HCEC 1CT (cell line): ENCODE data around the gene KCTD2.
"Not testable (repeated sequence)": the region's sequence is repeated elsewhere in the genome, so short reads cannot be mapped to it uniquely, and the experiment has no call there.

Source experiments
- DNase-seq: peaks from one replicate; pipeline ENCODE4 v3.0.0-alpha.2; 2017

KCTD2 gene

GRCh38 chr17:75046407-75047289 lies at the start of gene KCTD2, which contains the start of gene ATP5PD:
KCTD2 (plus strand) TSS chr17:75047225; CDS start chr17:75047251, 26 bp downstream.
ATP5PD (minus strand) TSS chr17:75046969; CDS start chr17:75042650, 4,319 bp downstream.
- peak; percentile 96 for DNase-seq

GRCh38 chr17:74998783-74999182 lies 48.2 kb upstream of the KCTD2 start:
- no peak for DNase-seq

- no peak for DNase-seq
These were observed 47.5 kb upstream of the KCTD2 start for GRCh38 chr17:74999523-74999922.

- no peak for DNase-seq
These were observed 44.8 kb upstream of the KCTD2 start for GRCh38 chr17:75001915-75002843.

- no peak for DNase-seq
These were observed 43.7 kb upstream of the KCTD2 start for GRCh38 chr17:75003070-75003956.

- DNase-seq, result no peak
These were observed 43.1 kb upstream of the KCTD2 start for GRCh38 chr17:75003957-75004355.

GRCh38 chr17:75004371-75004770 lies 42.7 kb upstream of the KCTD2 start:
- no peak for DNase-seq

GRCh38 chr17:75005291-75005690 lies 41.7 kb upstream of the KCTD2 start:
- DNase-seq, result no peak

- not testable (repeated sequence) for DNase-seq
These were observed 40.9 kb upstream of the KCTD2 start for GRCh38 chr17:75006084-75006483.

- DNase-seq, result no peak
These were observed 40.4 kb upstream of the KCTD2 start for GRCh38 chr17:75006653-75007052.

- no peak for DNase-seq
These were observed 38.7 kb upstream of the KCTD2 start for GRCh38 chr17:75008373-75008772.

GRCh38 chr17:75009139-75009724 lies 37.8 kb upstream of the KCTD2 start:
- no peak for DNase-seq

- DNase-seq, result peak; percentile 25
These were observed 36.2 kb upstream of the KCTD2 start for GRCh38 chr17:75010683-75011400.

GRCh38 chr17:75011401-75012095 lies 35.5 kb upstream of the KCTD2 start:
- peak; percentile 67 for DNase-seq

- no peak for DNase-seq
These were observed 35.0 kb upstream of the KCTD2 start for GRCh38 chr17:75012096-75012345.

- peak; percentile 89 for DNase-seq
These were observed 34.5 kb upstream of the KCTD2 start, which contains the start of gene MRPL58 for GRCh38 chr17:75012346-75013091. MRPL58 (plus strand) TSS chr17:75012670; CDS start chr17:75012687, 17 bp downstream.

- DNase-seq, result no peak
These were observed 33.9 kb upstream of the KCTD2 start for GRCh38 chr17:75013092-75013559.

- DNase-seq, result no peak
These were observed 27.9 kb upstream of the KCTD2 start for GRCh38 chr17:75019146-75019545.

GRCh38 chr17:75019710-75020109 lies 27.3 kb upstream of the KCTD2 start:
- no peak for DNase-seq
